Erythroblast (primary cell): ENCODE measurements around the gene CDK5R2.

Source experiments
- GATA1 ChIP-seq: IDR thresholded peaks from 2 replicates; pipeline ENCODE4 v1.6.1; 2011; ENCODE audit warnings: low read depth, mild to moderate bottlenecking, control low read depth, low read length, moderate library complexity
- POLR2A ChIP-seq: IDR thresholded peaks from 2 replicates; pipeline ENCODE4 v1.6.1; 2011; ENCODE audit warnings: mild to moderate bottlenecking, low read length

DNA sequence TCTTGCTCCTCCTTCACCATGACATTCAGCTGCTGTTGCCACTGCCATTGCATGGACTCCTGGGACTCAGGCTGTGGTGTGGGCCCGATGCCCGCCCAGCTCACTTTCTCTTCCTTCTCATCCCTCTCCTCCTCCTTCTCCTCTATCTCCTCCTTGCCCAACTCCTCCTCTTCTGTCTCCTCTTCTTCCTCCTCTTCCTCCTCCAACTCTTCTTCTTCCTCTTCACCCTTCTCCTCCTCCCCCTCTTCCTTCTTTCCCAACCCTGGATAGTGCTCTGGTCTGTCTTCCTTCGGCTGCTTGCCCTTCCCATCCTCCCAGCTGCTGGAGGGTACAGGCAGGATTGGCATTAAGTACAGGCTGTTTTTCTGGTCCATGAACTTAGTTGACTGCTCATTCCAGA is 44.5 kb downstream of the CDK5R2 start:
- TF ChIP-seq POLR2A (no peak), GATA1 (no peak)
